GM12875 (cell line): ENCODE results near the gene GNG4.
"Not testable (repeated sequence)": the region's sequence is repeated elsewhere in the genome, so short reads cannot be mapped to it uniquely, and the experiment has no call there.

ENCODE experiments used
- H3K4me3 ChIP-seq: one replicate; pipeline ENCODE4 v1.5.1; 2011; ENCODE audit warnings: low read depth, low read length, control low read depth
- CTCF ChIP-seq: IDR thresholded peaks from 2 replicates; pipeline ENCODE4 v1.5.1; 2011; ENCODE audit warnings: low read depth, mild to moderate bottlenecking, control low read depth, inconsistent platforms, low read length, moderate library complexity, borderline replicate concordance; ENCODE audit not compliant: insufficient read depth

GNG4 gene

GRCh38 chr1:235642943-235643371 is 6.6 kb downstream of the GNG4 start:
- H3K4me3 ChIP-seq = no peak overlapping the region
- no peak for TF ChIP-seq CTCF

- no peak overlapping the region for H3K4me3 ChIP-seq
- TF ChIP-seq CTCF = no peak
These were observed 7.3 kb downstream of the GNG4 start for GRCh38 chr1:235642011-235642942.

- TF ChIP-seq CTCF = no peak
These were observed 9.0 kb downstream of the GNG4 start for GRCh38 chr1:235640580-235640979.

GRCh38 chr1:235639226-235640205 is 10.1 kb downstream of the GNG4 start:
- H3K4me3 ChIP-seq = no peak overlapping the region
- no peak for TF ChIP-seq CTCF

More at GRCh38 chr1:235640580-235640979, 9.0 kb downstream of the GNG4 start:
- no peak overlapping the region for H3K4me3 ChIP-seq

- not testable (repeated sequence) for H3K4me3 ChIP-seq
These were observed 11.0 kb downstream of the GNG4 start for GRCh38 chr1:235638612-235639011.

GRCh38 chr1:235637756-235638534 is 11.6 kb downstream of the GNG4 start:
- TF ChIP-seq CTCF = no peak

DNA sequence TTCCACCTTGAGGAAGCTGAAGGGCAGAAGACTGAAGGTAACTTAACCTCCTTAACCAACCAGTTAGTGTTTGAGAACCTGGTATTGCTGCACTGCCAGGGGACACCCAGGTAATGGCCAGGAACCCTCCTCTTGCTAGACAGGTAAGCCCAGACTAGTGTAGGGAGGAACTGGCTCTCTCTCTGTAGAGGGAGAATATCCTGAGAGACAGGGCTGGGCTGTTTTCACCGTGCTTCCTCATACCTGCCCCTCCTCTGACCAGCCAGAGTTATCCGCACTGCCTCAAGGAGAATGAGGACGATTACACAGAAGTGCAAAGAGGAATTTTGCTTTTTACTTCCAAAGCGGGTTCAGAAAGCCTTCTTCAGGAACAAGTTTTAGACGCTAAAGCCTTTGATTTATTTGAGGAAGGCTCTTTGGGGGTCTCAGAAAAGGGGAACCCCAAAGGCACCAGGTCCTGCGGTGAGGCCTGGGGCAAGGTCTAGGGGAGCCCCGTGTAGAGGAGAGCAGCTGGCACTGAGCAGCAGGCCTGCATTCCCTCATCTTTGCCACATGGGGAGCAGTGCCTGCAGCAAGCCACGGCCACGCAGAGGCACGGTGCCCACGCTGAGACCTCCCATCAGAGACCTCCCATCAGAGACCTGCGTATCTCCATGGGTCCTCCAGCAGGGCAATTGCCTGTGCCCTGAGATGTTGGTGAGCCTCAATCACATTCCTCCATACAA is 13.5 kb downstream of the GNG4 start:
- TF ChIP-seq CTCF = peak; percentile 35
- H3K4me3 ChIP-seq = no peak overlapping the region

More at GRCh38 chr1:235637756-235638534, 11.6 kb downstream of the GNG4 start:
- no peak overlapping the region for H3K4me3 ChIP-seq
